GM19193 (cell line): Measurements from ENCODE around the gene HS6ST3.

ENCODE experiments used
- POLR2A ChIP-seq: IDR thresholded peaks from 4 replicates; pipeline ENCODE4 v1.6.1; 2011; ENCODE audit not compliant: insufficient read depth, insufficient read length; ENCODE audit errors: extremely low read depth

Gene HS6ST3

GRCh38 chr13:96710166-96710862 is 620.4 kb downstream of the HS6ST3 start:
- no peak for TF ChIP-seq POLR2A

GRCh38 chr13:96720446-96720845 is 630.5 kb downstream of the HS6ST3 start:
- TF ChIP-seq POLR2A: no peak

- no peak for TF ChIP-seq POLR2A
Measured at GRCh38 chr13:96726651-96727050, 636.7 kb downstream of the HS6ST3 start.

- TF ChIP-seq POLR2A: no peak
Measured at GRCh38 chr13:96728463-96728862, 638.6 kb downstream of the HS6ST3 start.

GRCh38 chr13:96730676-96731075 is 640.8 kb downstream of the HS6ST3 start:
- no peak for TF ChIP-seq POLR2A

GRCh38 chr13:96734499-96734898 is 644.6 kb downstream of the HS6ST3 start:
- no peak for TF ChIP-seq POLR2A

- no peak for TF ChIP-seq POLR2A
Measured at GRCh38 chr13:96741779-96742178, 651.9 kb downstream of the HS6ST3 start.

GRCh38 chr13:96743296-96744089 is 653.6 kb downstream of the HS6ST3 start:
- no peak for TF ChIP-seq POLR2A

- no peak for TF ChIP-seq POLR2A
Measured at GRCh38 chr13:96744367-96745331, 654.7 kb downstream of the HS6ST3 start.

- TF ChIP-seq POLR2A: no peak
Measured at GRCh38 chr13:96746886-96747285, 657.0 kb downstream of the HS6ST3 start.

GRCh38 chr13:96749825-96750224 is 659.9 kb downstream of the HS6ST3 start:
- no peak for TF ChIP-seq POLR2A

- TF ChIP-seq POLR2A: no peak
Measured at GRCh38 chr13:96751089-96751488, 661.2 kb downstream of the HS6ST3 start.

- no peak for TF ChIP-seq POLR2A
Measured at GRCh38 chr13:96762876-96763275, 673.0 kb downstream of the HS6ST3 start.

GRCh38 chr13:96766306-96766705 is 676.4 kb downstream of the HS6ST3 start:
- no peak for TF ChIP-seq POLR2A

- no peak for TF ChIP-seq POLR2A
Measured at GRCh38 chr13:96768524-96768923, 678.6 kb downstream of the HS6ST3 start.
